GM19467 (cell line): ENCODE results near the gene CCDC7.
A peak's percentile ranks its signal among the peaks of the same experiment; 100 is the strongest.
"Not testable (repeated sequence)": the region's sequence is repeated elsewhere in the genome, so short reads cannot be mapped to it uniquely, and the experiment has no call there.

ENCODE experiments used
- ATAC-seq: cut with Tn5 transposase; IDR thresholded peaks from one replicate; pipeline ENCODE4 v1.9.1; 2021; ENCODE audit warnings: mild to moderate bottlenecking, moderate library complexity; ENCODE audit not compliant: unreplicated experiment

CCDC7 gene

DNA sequence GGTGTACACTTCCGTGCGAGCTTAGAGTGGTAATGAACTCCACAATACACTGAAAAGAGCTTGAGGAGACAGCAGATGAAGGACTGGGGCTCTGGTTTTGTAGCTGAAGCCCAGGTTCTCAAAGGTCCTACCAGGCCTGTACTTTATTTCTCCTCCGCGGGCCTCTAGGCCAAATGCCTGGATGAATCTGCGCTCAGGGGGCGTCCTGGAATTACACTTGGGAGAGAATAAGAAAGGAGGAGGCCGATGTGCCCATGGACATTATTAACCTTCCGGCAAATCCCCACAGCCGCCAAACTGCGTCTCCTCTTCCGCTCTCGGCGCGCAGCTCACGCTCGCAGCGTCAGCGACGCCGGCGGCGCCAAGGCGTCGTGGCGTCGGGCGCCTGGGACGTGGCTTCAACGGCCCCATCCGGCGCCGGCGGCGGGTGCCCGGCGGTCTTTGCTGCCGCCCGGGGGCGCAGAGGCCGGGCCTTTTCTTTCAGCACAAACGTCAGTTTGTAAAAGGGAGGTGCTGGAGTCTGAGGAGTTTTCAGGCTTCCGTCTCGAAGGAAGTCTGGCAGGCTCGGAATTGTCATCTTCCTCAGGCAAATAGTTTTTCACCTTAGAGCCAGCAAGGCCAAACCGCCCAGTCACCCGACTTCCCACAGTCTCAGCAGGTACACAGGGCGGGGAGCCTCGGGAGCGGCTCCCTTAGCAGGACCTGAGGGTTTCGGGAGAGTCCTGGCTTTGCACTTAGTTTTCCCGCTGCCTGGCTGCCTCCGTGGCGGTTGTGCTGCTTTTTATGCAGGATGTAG, at the start of gene CCDC7:
TSS of gene CCDC7 (plus strand) at position 401 of the 796 bp plus-strand sequence. CDS start 5,503 bp downstream, outside the sequence.
- peak; percentile 98 for ATAC-seq

DNA sequence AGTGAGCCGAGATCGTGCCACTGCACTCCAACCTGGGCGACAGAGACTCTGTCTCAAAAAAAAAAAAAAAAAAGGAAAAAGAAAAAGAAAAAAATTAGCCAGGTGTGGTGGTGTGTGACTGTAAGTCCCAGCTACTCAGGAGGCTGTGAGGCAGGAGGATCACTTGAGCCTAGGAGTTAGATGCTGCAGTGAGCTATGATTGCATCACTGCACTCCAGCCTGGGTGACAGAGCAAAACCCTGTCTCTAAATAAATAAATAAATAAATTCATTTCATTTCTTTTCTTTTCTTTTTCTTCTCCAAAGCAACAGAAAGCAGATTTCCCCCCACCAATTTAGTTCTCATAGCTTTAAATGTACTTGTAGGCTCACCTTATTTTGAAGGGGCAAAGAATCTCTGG, 48.8 kb upstream of the CCDC7 start:
- not testable (repeated sequence) for ATAC-seq

DNA sequence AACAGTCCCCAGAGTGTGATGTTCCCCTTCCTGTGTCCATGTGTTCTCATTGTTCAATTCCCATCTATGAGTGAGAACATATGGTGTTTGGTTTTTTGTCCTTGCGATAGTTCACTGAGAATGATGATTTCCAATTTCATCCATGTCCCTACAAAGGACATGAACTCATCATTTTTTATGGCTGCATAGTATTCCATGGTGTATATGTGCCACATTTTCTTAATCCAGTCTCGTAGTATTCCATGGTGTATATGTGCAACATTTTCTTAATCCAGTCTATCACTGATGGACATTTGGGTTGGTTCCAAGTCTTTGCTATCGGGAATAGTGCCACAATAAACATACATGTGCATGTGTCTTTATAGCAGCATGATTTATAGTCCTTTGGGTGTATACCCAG, 46.2 kb upstream of the CCDC7 start:
- not testable (repeated sequence) for ATAC-seq

DNA sequence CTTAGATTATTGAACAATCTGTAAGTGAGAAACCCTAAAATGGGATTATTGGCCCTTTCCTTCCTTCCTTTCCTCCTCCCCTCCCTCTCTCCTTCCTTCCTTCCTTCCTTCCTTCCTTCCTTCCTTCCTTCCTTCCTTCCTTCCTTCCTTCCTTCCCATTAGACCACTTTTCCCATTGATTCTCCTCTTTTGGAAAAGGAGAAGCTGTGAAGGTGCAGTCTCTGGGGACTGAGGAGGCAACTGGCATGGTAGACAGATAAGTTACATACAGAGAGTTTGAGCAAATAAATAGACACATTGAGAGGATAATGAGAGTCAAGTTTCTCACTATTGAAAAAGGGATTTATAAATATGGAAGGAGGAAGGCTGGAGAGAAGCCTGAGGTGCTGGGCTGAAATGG, 45.0 kb upstream of the CCDC7 start:
- no peak for ATAC-seq

DNA sequence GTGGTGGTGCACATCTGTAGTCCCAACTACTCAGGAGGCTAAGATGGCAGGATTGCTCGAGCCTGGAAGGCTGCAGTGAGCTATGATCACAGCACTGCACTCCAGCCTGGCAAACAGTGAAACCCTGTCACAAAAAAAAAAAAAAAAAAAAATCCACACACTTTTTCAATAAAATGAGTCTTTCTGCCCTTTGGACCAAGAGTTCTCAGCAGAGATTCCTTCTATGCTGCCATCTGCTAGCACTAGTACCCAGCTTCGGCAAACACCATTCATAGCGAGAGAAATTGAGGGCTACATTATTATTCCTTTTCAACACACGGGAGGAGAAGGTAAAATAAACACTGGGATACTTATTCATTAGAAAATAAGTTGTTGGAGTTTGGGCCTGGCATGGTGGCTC, 43.4 kb upstream of the CCDC7 start:
- no peak for ATAC-seq

- ATAC-seq, result no peak
Observed at GRCh38 chr10:32403091-32403490, 42.8 kb upstream of the CCDC7 start.

GRCh38 chr10:32408690-32409089, 37.2 kb upstream of the CCDC7 start:
- ATAC-seq, result no peak

GRCh38 chr10:32409741-32410140, 36.2 kb upstream of the CCDC7 start:
- ATAC-seq, result no peak

DNA sequence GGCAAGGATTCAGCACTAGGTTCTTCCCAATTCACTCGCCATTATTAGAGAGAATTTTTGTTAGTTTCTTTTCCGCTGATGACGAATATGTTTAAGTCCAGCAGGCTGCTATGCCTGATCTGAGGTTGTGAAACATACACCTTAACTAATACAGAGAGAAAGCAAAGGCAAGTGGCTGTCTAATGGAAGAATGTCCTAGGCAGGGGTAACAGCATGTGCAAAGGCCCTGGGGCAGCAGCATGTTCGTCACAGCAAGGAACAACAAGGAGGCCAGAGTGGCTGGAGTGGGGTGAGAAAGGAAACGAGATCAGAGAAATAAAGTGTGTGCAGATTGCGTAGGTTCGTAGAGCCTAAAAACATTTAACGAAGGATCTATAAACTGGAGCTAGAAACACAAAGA, 35.4 kb upstream of the CCDC7 start:
- no peak for ATAC-seq

- no peak for ATAC-seq
Observed at GRCh38 chr10:32411797-32412498, 34.0 kb upstream of the CCDC7 start.

GRCh38 chr10:32412499-32412853, 33.5 kb upstream of the CCDC7 start:
- ATAC-seq, result no peak

DNA sequence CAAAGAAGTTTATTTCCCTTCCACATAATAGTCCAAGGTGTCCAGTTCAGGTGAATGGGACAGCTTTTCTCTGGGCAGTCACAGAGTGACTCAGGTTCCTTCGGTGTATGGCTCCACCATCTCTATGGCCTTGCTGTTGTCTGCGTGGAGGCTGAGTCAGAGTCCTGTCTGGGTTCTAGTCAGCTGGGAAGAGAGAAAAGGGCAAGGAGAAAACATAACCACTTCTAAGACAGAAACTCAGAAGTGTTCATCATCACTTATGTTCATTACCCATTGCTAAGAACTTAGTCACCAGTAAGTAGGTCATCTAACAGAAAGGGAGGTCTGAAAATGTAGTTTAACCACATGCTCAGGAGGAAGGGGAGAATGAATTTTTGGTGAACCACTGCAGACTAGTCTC, 32.4 kb upstream of the CCDC7 start:
- ATAC-seq, result no peak

GRCh38 chr10:32415361-32415760, 30.6 kb upstream of the CCDC7 start:
- no peak for ATAC-seq

DNA sequence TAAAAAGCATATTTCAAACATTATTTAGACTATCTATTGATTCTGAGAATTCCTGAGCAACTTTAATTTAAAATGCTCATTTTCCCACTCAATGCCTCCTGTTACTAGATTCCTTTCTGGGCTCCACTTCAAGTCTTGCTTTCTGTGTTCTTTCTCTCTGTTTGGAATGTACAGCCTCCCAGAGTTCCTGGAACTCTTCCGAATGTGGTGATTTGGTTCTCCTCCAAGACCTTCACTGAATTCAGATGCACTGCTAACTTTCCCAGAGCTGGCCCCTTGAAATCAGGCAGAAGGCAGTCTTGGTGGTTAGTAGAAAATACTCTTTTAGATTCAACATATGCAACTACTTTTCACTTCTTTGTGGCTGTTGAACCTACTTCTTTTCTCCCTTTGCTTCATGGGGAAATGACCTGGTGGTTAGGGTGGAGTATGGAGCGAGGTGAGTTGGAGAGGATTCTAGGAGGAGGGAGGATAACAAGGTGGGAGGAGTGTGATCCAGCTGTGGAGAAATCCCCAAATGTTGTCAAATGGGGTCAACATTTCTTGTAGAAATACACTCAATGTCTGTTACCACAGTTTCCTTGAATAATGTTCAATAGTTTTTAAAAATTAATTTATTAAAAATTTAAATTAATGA, 27.9 kb upstream of the CCDC7 start:
- ATAC-seq, result no peak

- ATAC-seq, result no peak
Observed at GRCh38 chr10:32418572-32418971, 27.4 kb upstream of the CCDC7 start.

DNA sequence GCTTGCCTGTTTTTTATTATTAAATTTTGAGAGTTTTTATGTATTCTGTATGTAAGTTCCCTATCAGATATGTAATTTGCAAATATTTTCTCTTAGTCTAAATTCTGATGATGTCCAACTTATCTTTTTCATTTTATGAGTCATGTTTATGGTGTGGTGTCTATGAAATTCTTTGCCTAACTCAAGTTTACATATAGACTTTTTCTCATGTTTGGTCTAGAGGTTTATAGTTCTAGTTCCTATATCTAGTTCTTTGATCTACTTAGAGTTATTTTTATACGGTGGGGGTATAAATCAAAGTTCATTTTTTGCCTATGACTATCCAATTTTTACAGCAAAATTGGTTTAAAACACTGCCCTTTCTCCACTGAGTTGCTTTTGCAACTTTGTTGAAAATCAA, 26.3 kb upstream of the CCDC7 start:
- no peak for ATAC-seq

DNA sequence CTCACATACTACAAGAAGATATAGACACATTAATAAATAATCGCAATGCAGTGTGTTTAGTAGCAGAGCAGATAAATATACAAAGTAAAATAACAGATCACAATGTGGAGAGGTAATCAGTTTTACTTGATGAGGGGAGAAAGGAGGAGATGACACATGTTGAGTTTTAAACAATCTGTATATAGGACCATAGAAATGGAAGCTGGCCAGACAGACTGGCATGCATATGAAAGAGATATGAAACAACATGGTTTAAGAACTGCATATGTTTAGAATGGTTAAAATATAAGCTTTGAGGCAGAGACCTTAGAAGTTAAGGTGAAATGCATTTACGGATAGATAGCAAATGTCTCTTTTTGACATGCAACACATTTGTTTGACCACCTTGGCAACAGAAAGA, 19.8 kb upstream of the CCDC7 start:
- no peak for ATAC-seq

DNA sequence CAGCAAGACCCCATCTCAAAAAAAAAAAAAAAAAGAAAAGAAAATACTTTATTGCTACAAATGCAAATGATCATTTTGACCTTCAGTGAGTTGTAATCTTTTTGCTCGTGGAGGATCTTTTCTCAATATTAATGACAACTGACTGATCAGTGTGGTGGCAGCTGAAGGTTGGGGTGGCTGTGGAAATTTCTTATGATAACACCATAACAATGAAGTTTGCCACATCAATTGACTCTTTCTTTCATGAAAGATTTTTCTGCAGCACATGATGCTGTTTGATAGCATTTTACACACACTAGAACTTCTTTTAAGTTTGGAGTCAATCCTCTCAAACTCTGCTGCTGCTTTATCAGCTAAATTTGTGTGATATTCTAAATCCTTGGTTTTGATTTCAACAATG, 12.4 kb upstream of the CCDC7 start:
- ATAC-seq, result no peak

GRCh38 chr10:32436215-32436614, 9.7 kb upstream of the CCDC7 start:
- ATAC-seq, result no peak

- ATAC-seq, result no peak
Observed at GRCh38 chr10:32437334-32437733, 8.6 kb upstream of the CCDC7 start.

DNA sequence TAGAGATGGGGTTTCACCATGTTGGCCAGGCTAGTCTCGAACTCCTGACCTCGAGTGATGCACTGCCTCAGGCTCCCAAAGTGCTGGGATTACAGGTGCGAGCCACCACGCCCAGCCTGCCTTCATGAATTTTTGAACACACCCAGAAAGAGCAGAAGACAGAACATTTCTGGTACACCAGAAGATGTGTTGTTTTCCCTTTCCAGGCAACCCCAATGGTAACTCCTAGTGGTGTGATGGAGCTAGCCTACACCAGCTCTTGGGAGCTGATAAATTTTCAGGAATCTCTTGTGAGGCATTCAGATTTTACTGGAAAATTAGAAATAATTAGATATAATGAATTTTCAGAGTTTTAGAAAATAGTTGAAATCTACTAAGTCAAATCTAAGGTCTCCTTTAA, 904 bp upstream of the CCDC7 start:
- ATAC-seq, result no peak
